ENCODE results near the gene CRIM1.

CRIM1 gene

DNA sequence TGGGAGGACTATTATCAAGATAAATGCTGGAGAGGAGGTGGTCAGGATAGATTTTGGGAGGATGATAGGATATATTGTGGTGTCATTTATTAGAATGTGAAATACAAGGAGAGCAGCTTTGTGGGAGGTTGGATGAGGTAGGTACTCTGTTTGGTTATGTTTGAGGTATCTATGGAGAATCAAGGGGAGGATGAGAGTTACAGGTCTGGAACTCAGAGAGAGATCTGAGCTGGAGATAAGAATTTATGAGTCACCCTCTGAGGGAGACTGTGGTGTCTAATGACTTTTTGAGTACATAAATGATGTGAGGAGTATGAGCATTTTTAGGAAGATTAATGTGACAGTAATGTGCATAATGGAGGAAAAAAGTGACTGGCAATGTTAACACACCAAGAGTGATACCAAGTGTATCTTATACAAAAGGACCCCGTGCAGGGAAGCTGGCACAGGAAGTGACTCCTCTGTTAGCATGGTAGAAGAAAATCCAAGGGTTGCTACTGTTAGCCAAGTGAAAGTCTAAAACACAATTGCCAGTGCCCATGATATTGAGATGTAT, 48.2 kb downstream of the CRIM1 start:
- DNase-seq: peak; percentile 10

DNA sequence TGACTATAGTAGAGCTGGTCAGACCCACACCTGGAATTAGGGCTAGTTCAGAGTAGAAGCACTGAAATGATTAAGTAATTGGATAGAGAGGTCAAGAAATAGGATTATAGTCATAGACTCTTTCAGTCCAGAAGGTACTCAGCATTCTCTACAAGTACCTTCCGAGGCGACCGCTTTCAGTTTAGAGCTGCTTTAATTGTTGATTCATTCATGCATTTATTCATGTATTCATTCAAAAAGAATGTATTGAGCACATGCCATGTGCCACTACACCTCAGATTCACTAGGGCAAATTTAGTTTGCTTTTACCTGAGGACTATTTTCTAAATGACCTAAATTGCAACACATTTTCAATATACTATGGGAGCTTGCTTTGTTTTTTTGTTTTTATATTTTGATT, 48.7 kb downstream of the CRIM1 start:
- DNase-seq: no peak

DNA sequence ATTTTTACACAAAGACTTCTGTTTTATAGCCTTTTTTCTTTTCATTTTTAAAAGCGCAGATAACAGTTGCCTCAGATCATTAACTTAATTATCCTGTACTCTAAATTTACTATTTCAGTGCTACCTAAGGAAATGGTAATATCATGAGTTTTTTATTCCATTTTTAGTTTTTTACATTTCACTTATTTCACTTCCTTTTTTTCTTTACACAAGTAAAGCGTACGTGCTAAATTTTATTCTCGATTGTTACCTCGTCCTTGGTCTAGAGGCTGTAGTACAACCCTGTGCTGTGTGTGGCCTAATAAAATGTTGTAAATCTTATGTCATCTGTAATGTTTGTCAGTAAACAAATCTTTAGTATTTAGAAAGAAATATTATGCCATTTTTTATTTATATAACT, 49.2 kb downstream of the CRIM1 start:
- DNase-seq: no peak

DNA sequence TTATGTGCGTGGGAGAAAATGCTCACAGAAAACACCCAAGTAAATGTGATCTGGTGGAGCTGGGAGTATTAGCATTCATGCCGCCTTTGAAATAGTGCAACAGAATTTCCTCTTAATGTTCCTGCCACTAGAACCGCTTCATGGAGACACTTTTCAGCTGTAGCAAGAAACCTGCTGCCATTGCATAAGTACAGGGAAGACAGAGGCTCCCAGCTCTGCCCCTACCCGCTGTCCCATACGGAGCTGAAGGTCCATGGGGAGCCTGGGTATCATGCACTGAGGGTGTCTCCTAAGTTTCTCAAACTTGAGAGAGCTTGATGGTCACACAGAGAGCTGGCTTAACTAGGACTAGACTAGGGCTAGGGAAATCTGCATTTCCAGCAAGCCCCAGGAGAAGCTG, 49.6 kb downstream of the CRIM1 start:
- DNase-seq: no peak

DNA sequence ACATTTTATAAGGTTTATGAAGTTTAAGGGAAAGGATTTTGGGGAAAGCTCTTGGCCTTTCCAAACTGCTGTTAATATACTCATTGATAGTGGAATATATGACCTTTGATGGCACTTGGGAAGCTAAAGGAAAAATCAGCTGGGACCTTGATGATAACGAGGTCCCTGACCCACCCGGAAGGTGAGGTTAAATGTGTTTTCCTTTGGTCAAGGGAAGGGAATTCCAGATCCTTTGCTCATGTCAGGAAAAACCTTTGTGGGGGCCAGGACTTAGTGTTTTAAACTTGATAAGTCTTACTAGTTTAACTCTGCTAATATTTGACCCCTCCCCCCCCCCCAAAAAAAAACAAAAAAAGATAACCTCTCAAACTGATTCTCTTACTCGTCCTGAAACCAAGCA, 50.7 kb downstream of the CRIM1 start:
- DNase-seq: no peak

GRCh38 chr2:36407413-36407812, 51.8 kb downstream of the CRIM1 start:
- no peak for DNase-seq

GRCh38 chr2:36408198-36408703, 52.7 kb downstream of the CRIM1 start:
- no peak for DNase-seq

DNA sequence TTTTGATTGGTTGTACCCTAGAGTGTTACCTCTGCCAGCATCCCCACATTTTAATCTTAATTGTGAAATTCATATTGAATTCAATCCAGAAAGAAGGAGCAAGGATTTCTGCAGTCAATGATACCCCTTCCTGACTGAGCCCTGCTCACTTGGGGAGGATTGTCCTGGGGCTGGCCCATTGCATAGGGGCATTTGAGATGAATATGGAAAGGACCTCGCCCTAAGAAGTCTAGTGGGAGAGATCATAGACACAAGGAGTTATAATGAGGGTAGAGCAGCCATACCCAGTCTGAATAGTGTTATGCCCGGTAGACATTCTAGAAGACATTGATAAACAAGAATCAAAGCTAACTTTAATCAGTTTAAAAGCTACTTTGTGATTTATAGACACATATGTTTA, 53.8 kb downstream of the CRIM1 start:
- no peak for DNase-seq

DNA sequence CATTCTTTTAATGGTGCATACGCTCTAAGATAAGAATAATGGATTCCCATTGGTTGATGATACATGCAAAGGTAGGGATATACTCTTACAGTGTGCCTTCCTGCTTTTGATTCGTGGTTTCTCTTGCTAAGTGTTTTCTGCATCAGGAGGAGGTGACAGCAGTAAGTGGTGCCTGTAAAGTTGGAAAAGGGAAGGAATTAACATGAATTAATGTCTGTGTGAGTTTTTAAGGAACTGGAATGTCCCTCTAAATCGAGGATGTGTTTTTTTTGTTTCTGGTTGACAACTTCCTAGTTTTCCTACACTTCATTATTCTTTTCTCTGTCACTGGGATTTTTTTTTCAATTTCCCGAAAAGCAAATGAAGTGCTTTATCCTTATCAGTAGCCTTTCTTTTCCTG, 54.4 kb downstream of the CRIM1 start:
- DNase-seq: no peak

DNA sequence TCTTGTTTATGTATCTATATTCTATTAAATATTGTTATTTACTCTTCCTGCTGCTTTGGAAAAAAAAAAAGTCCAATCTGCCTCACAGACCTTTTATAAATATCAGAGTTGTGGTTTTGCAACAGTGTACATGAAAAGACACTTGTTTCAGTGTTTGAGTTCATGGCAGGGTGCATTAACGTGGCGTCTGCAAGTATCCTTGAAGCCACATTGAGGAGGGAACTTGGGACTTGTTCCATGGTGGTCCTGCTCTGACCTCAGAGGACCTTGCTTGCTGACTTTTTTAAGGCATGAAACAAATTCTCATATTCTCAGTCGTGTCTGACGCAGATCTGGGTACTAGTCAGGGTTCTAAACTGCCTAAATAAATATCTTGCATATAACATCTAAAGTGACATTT, 55.1 kb downstream of the CRIM1 start:
- no peak for DNase-seq

DNA sequence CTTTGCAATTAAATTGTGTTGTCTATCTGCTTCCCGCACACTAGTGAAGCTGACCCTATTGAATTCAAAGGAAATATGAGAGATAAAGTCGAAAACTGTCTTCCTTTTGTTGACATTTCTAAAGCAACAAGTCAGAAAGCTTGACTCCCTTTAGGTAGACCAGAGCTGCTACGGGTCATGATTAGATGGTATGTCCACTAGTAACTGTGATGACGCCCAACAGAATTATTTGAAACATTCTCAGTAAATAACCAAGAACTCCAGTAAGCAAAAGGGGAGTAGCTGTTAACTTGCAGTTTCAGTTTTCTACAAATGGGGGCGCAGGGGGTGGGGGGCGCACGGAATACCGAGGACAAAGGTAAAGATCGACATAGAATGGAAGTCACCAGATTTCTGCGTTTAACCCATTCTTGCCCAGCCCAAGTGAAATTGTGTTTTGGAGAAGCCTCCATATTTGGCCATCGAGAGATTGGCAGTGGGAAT, 56.4 kb downstream of the CRIM1 start:
- no peak for DNase-seq

DNA sequence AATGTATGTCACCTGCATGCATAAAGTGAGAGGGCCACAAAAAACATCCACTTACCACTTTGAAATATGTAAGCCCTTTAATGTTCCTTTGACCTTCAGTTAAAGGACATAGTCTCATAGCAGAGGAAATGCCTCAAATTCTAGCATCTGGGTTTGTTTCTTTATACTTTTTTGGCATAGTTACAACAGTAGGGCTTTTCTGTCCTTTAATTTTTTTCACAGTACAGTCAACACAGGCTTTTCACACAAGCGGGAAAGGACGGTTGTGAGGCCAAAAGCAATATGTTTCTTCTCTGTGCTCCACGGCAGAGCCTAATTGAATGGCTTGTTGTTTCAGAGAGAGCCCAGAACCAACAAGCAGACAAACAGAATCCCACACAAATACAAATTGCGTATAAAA, 57.6 kb downstream of the CRIM1 start:
- no peak for DNase-seq

GRCh38 chr2:36414307-36414706, 58.7 kb downstream of the CRIM1 start:
- no peak for DNase-seq

GRCh38 chr2:36415381-36416022, 59.9 kb downstream of the CRIM1 start:
- DNase-seq: no peak

DNA sequence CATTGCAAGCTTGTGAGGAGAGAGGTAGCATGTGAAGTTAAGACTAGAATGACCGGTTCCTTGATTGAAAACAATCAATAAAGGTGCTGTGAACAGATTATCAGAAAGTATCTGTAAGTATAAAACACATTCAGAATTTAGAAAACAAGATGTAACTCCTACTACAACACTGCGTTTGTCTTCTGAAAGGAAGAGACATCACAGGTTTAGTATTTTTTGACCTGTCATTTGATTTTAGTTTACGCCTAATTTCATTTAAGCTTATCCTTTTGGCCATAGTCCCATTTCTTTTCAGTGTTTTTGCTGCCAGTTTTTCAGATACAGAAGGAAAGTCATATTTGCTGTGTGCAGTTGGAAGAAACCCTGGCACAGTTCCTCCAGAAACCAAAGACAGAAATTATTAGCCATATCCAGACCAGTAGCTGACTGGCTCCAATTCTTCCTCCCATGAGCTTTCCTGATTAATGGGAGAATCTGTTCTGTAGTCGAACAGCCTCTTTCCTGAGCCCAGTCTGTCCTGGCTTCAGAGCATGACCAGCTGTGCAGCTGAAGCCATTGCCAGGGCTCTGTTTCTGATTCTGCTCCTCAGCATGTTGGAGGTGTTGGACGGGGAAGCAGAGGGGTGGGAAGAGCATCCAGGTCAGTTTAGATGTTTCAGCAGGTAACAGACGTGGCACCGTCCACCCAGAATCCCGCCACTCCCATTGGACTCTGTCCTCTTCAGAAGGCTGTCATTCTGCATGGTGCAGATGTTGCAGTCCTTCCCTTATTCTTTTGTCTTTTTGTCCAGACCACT, 61.0 kb downstream of the CRIM1 start:
- no peak for DNase-seq

DNA sequence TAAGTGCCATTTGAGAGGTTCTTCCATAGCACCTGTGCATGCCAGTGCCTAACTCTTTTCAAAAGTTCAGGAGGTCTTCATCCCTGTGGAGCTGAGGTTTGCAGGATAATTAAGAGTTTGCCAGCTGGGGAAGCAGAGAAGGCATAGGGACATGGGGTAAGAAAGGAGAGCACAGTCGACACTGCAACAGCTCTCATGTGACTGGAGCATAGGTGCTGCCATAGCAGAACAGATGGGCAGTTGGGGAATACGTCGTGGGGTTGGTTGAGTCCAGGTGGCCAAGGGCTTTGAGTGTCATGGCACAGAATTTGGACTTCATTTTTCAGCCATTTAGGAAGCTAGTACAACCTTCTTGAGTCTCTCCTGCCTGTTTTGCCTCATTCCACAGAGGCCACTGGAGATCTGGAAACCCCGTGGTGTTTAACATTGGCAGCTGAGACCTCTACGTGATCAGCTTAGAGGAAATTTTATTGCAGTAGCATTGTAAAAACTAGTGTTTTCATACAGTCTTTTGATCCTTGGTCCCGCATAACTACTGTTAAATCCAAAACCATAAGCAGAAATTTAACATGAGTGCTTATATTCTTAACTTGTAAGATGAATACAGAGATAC, 65.1 kb downstream of the CRIM1 start:
- no peak for DNase-seq

DNA sequence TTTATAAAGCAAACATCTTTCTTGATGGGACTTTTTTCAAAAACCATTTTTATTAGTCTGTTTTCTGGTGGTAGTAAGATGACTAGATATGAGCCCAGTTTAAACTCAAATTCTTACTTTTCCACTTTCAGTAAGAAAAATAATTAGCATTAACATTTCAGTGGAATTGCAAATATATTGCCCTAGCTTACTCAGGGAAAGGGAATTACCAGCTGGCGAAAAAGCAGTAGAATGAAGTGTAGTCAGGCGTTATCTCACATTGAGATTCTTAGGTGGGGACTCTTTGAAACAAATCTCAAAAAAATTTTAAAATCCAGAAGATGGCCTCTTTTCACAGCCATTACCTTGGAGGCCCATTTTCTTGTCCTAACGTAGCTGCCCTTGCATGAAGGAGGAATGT, 65.8 kb downstream of the CRIM1 start:
- DNase-seq: no peak

DNA sequence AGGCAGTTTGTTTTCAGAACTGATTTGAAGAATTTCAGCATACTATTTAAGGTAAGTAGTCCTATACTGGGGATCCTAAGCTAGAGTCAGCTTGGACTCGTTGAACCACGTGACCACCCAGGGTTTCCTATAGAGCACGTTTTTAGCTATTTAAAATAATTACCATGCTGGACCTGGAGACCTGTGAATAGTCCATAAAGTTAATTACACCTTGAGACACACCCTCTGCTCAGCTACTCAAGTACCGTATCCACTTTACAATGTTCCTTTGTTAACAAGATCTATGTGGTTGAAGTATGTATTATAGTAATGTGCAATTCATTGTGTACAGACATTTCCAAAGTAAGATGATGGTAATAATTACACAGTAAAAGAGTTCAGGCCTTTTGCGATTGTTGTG, 67.6 kb downstream of the CRIM1 start:
- no peak for DNase-seq

- DNase-seq: no peak
Observed at GRCh38 chr2:36423619-36424120, 68.1 kb downstream of the CRIM1 start.

DNA sequence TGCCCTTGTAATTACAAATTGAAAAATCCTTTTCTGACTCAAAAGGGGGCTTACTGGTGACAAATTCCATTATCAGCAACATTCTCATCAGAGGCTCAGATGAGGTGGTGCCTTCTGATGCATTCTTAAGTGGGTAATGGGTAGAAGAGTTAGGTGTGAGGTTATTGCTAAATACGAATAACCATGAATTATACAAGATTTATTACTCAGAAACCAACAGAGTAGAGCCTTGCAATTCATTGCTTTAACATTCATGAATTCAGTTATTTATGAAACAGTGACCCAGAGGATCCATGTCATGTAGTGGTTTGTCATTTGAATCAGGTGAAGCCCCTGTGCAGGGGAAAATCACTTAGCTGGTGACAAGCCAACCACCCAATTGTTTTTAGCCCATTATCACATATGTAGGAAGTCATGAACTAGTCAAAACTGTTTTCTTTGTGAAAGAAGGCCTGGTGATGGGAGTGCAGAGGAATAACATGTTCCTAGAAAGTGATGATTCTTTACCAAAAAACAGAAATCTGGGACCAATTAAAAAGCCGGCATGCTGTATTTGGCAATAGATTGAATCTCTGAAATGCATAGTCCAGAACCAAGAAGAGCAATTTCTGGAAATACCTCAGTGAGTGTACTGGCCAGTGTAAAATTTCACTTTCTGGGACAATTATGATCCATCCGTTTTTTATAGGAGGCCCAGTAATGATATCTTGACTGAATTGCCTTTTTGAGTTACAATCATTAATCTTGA, 70.2 kb downstream of the CRIM1 start:
- DNase-seq: no peak

- DNase-seq: no peak
Observed at GRCh38 chr2:36427790-36428243, 72.2 kb downstream of the CRIM1 start.

GRCh38 chr2:36430549-36430948, 75.0 kb downstream of the CRIM1 start:
- no peak for DNase-seq

DNA sequence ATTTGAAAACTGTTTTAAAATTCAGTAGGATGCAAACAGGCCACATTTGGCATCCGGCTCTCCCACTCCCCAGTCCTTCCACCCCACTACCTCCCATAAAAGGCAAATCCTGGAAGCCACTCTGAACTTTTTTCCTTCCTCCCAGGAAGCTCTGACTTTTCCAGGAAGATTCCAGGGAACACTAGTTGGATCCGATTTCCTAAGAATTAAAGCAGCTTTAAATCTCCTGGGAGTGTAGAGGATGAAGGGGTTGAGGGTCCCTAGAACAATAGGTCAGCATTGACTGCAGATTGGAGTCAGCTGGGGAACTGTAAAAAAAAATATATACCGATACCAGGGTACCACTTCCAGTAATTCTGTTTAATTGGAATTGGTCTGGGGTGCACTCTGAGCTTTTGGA, 76.9 kb downstream of the CRIM1 start:
- DNase-seq: no peak

Data from stimulated activated CD4-positive, alpha-beta T cell treated with anti-CD3 and anti-CD28 coated beads, Interleukin-1b, Interleukin-23, amount 100 ng/mL, for 48 hours (primary cell).